Activated T-cell treated with anti-CD3 and anti-CD28 coated beads, Interleukin-2, amount 50 U/mL, for 72 hours (primary cell): ENCODE data around the gene GRIK4. TPM values are rescaled to one million over a fixed set of nuclear protein-coding genes. Genes with fewer than 3 reads are reported as not detected.
"Not testable (repeated sequence)": the region's sequence is repeated elsewhere in the genome, so short reads cannot be mapped to it uniquely, and the experiment has no call there.

Experiments used
- ATAC-seq, 2 donors: fragments of 150-1000 bp; cut with Tn5 transposase; replicated peaks in 1 of 2; 2 replicates each; pipeline ENCODE4 v1.10.0; 2021; ENCODE audit warnings: moderate library complexity in 2 of 2, mild to moderate bottlenecking in 1 of 2
- DNase-seq, 2 donors: peaks; one replicate each; pipeline ENCODE4 v3.0.0; 2021 to 2022; ENCODE audit warnings: mixed read lengths in 1 of 2
- H3K27ac Mint-ChIP-seq: one replicate; pipeline ENCODE4 v1.8.0; 2022; ENCODE audit warnings: mild to moderate bottlenecking, moderate library complexity, mixed read lengths
- H3K27me3 Mint-ChIP-seq: one replicate; pipeline ENCODE4 v1.8.0; 2022; ENCODE audit warnings: low read depth, mixed read lengths
- H3K36me3 Mint-ChIP-seq, 2 donors: one replicate each; pipeline ENCODE4 v1.8.0; 2022; ENCODE audit warnings: mixed read lengths in 2 of 2, mild to moderate bottlenecking in 1 of 2; ENCODE audit not compliant: insufficient read depth in 2 of 2
- H3K4me1 Mint-ChIP-seq: one replicate; pipeline ENCODE4 v1.8.0; 2022; ENCODE audit warnings: low read depth, mixed read lengths
- H3K4me3 Mint-ChIP-seq, 2 donors: one replicate each; pipeline ENCODE4 v1.8.0; 2022; ENCODE audit warnings: mild to moderate bottlenecking in 2 of 2, mixed read lengths in 2 of 2, moderate library complexity in 2 of 2
- H3K9me3 Mint-ChIP-seq, 2 donors: one replicate each; pipeline ENCODE4 v1.8.0; 2022; ENCODE audit warnings: mixed read lengths in 2 of 2
- total RNA-seq, 2 donors: library from RNA; stranded (reverse); gene quantifications; one replicate each; pipeline ENCODE4 v1.2.3, GENCODE V29; 2022

Gene GRIK4
- total RNA-seq, 2 donors from 2014 or later: 0.12 TPM; not detected in 1

- H3K36me3 Mint-ChIP-seq: no peaks in the 10 kb centered on the region
- H3K27me3 Mint-ChIP-seq: no peaks in the 10 kb centered on the region
- H3K4me3 Mint-ChIP-seq: no peak overlapping the region
- H3K27ac Mint-ChIP-seq: no peak overlapping the region
- no peak for ATAC-seq
- no peaks in the 10 kb centered on the region for H3K9me3 Mint-ChIP-seq
- no peaks in the 10 kb centered on the region for H3K4me1 Mint-ChIP-seq
- no peak for DNase-seq
Measured at GRCh38 chr11:120494595-120494994, 17.0 kb upstream of the GRIK4 start.

DNA sequence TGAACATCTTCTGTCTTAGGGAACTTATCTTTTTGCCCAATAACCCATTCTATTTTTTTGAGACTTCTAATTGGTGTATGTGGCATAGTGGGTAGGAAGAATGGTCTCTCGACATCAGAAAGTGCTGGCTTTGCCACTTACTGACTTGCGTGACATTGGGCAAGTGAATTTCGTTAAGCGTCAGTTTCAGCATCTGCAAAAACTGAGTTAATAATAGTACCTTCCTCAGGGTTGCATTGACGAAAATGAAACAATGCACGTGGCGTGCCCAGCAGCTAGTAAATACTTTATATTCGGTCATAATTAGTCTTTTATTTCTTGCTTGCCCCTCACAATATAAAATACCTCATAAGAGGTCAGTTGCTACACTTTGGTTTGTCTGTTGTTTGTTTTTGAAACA lies 12.5 kb upstream of the GRIK4 start:
- no peak overlapping the region for H3K27ac Mint-ChIP-seq
- no peaks in the 10 kb centered on the region for H3K9me3 Mint-ChIP-seq
- ATAC-seq (no peak), DNase-seq (no peak)
- H3K27me3 Mint-ChIP-seq: peaks cover 28% of the 10 kb centered on the region
- no peak overlapping the region for H3K4me3 Mint-ChIP-seq
- no peaks in the 10 kb centered on the region for H3K36me3 Mint-ChIP-seq
- no peaks in the 10 kb centered on the region for H3K4me1 Mint-ChIP-seq

GRCh38 chr11:120499859-120500258 lies 11.7 kb upstream of the GRIK4 start:
- no peak overlapping the region for H3K27ac Mint-ChIP-seq
- H3K9me3 Mint-ChIP-seq: no peaks in the 10 kb centered on the region
- ATAC-seq (no peak), DNase-seq (no peak)
- H3K4me1 Mint-ChIP-seq: no peaks in the 10 kb centered on the region
- H3K27me3 Mint-ChIP-seq: peaks cover 36% of the 10 kb centered on the region
- H3K4me3 Mint-ChIP-seq: no peak overlapping the region
- H3K36me3 Mint-ChIP-seq: no peaks in the 10 kb centered on the region

DNA sequence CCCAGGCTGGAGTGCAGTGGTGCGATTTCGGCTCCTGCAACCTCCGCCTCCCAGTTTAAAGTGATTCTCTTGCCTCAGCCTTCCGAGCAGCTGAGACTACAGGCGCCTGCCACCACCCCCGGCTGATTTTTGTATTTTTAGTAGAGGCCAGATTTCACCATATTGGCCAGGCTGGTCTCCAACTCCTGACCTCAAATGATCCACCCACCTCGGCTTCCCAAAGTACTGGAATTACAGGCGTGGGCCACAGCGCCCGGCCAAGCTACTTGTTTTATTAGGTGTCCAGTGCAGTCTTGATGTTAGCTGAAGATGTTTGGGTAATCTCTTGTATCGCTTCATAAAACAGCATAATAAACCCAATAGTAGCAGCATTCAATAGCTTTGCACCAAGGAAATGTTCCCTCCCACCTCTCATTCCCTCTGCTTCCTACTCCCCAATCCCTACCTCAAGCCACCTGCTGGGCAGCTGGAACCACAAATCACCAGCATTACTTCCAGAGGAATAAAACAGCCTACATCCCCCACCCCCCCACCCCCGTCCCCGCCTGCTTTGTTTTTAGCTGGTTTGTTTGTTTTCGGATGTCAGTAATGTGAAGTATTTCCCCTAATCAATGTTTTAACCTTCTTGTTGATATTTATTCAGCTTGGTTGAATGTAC lies 11.0 kb upstream of the GRIK4 start:
- DNase-seq (no peak), ATAC-seq (no peak)
- Mint-ChIP-seq H3K27ac (no peak overlapping the region), H3K36me3 (no peaks in the 10 kb centered on the region), H3K4me3 (no peak overlapping the region), H3K27me3 (peaks cover 41% of the 10 kb centered on the region), H3K9me3 (no peaks in the 10 kb centered on the region), H3K4me1 (no peaks in the 10 kb centered on the region)

DNA sequence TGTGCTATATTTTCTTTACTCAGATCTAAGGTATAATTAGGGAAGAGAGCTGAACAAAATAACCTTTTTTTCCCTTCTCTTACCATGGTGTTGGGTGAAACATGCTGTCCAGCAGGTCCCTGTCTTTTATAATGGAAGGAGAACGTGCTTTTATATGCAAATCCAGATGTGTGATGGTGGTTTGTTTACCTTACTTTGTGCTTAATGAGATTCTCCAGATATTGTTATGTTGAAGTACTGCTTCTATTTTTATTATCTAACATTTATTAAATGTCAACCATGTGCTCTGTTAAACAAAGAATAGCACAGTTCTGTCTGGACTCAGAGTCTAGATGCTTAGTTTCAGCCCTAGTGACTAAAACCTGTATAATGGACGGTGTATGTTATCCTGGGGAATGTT lies 10.1 kb upstream of the GRIK4 start:
- no peaks in the 10 kb centered on the region for H3K36me3 Mint-ChIP-seq
- no peaks in the 10 kb centered on the region for H3K4me1 Mint-ChIP-seq
- H3K9me3 Mint-ChIP-seq: no peaks in the 10 kb centered on the region
- H3K27me3 Mint-ChIP-seq: peaks cover 46% of the 10 kb centered on the region
- H3K4me3 Mint-ChIP-seq: no peak overlapping the region
- DNase-seq: no peak
- no peak overlapping the region for H3K27ac Mint-ChIP-seq
- no peak for ATAC-seq

GRCh38 chr11:120501976-120502755 lies 9.4 kb upstream of the GRIK4 start:
- H3K9me3 Mint-ChIP-seq: no peaks in the 10 kb centered on the region
- H3K4me3 Mint-ChIP-seq: no peak overlapping the region
- no peaks in the 10 kb centered on the region for H3K36me3 Mint-ChIP-seq
- ATAC-seq (no peak), DNase-seq (no peak)
- no peaks in the 10 kb centered on the region for H3K4me1 Mint-ChIP-seq
- H3K27me3 Mint-ChIP-seq: peaks cover 54% of the 10 kb centered on the region
- no peak overlapping the region for H3K27ac Mint-ChIP-seq

DNA sequence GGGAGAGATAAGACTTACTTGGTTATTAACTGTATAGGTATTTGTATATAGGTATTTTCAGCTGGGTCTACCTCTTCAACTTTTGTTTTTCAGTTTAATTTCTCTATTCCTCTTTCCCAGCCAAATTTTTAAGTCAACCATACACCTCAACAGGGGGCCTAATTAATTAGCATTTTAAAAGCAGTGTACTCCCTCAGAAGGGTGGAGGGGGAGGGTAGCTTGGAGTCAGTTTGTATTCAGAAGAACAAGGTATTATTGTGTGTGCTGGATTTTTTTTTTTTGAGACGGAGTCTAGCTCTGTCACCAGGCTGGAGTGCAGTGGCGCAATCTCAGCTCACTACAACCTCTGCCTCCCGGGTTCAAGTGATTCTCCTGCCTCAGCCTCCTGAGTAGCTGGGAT lies 8.0 kb upstream of the GRIK4 start:
- not testable (repeated sequence) for ATAC-seq, H3K27ac Mint-ChIP-seq, DNase-seq, H3K36me3 Mint-ChIP-seq, H3K4me3 Mint-ChIP-seq, H3K9me3 Mint-ChIP-seq, H3K4me1 Mint-ChIP-seq
- peaks cover 63% of the 10 kb centered on the region for H3K27me3 Mint-ChIP-seq

GRCh38 chr11:120505801-120506425 lies 5.6 kb upstream of the GRIK4 start:
- Mint-ChIP-seq H3K27ac (no peak overlapping the region), H3K4me1 (no peaks in the 10 kb centered on the region), H3K9me3 (no peaks in the 10 kb centered on the region), H3K4me3 (no peak overlapping the region), H3K27me3 (peaks cover 78% of the 10 kb centered on the region), H3K36me3 (no peaks in the 10 kb centered on the region)
- DNase-seq: no peak
- no peak for ATAC-seq

DNA sequence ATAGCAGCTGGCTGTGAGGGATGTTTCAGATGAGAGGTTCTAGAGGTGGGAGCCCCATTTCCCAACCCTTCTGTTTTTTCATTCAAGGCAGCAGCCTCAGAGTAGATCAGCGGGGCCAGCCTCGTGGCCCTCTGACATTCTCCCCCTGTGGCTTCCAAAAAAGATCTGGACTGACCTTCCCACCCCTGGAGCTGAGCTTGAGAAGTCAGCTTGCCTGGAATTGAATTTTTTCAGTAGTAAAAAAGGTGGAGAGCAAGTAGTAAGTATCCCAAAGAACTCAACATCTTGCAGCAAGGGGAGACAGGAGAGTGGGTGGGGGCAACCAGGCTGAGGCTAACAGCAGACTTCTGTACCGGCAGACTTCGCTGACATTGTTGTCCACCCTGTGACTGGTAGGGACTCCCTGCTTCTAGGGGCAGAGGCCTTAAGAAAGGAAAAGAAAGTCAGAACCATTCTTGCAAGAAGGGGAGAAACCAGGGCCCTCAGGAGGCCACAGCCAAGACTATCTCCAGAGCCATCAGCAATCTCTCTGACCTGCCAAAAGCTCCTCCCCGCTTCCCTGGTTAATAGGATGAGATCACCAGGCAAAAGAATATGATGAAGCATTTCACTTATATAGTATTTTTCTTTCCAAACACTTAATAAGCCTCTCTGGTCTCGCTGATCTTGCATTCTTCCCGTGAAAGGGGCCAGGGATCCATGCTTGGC lies 2.0 kb upstream of the GRIK4 start:
- H3K36me3 Mint-ChIP-seq: no peaks in the 10 kb centered on the region
- no peak overlapping the region for H3K4me3 Mint-ChIP-seq
- H3K27me3 Mint-ChIP-seq: peaks cover 77% of the 10 kb centered on the region
- no peak overlapping the region for H3K27ac Mint-ChIP-seq
- no peak for DNase-seq
- no peak for ATAC-seq
- H3K4me1 Mint-ChIP-seq: no peaks in the 10 kb centered on the region
- no peaks in the 10 kb centered on the region for H3K9me3 Mint-ChIP-seq

GRCh38 chr11:120510406-120511115 lies 987 bp upstream of the GRIK4 start:
- peaks cover 79% of the 10 kb centered on the region for H3K27me3 Mint-ChIP-seq
- no peak for DNase-seq
- ATAC-seq: peak; percentile 9 to 11
- no peaks in the 10 kb centered on the region for H3K36me3 Mint-ChIP-seq
- no peaks in the 10 kb centered on the region for H3K9me3 Mint-ChIP-seq
- H3K27ac Mint-ChIP-seq: no peak overlapping the region
- H3K4me3 Mint-ChIP-seq: peak overlapping the region in 1 of 2 donors; percentile 6
- H3K4me1 Mint-ChIP-seq: no peaks in the 10 kb centered on the region

DNA sequence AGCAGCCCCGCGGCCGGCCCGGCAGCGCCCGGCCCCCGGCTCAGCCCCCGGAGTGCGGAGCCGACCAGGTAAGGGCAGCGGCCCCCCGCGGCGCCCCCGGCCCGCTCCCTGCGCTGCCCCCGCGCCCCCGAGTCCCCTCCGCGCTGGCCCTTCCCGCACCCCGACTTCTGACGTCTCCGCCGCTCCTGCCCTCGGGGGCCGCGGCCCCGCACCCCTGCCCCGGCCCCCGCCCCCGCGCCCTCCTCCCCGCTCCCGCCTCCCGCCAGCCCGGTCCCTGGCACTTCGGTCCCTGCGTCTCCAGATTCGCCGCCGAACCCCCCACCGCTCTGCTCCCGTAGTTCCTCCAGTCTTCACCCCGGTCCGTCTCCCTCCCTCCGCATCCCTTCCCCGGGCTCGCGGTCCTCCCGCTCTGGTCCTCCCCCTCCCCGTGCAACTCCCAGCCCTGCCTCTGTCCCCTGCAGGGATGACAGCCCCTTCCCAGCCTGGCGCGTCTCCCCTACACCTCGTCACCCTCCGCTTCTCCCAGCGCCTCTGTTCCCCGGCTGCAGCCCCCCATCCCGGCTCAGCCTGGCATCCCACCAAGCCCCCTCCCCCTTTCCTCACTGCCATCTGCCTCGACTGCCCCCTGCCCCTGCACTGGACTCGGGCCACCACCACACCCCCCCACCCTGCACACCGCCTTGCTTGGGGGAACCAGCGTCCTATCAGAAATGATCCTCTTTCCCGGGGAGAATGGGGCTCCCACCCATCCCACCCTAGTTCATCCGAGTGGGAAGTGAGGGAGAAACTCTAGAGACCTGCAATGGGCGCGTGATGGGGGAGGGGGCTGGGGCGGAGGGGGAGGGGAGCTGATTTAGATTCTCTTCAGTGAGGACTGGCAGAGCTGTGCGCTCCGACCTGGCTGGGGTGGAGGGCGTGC lies 531 bp downstream of the GRIK4 start:
- DNase-seq (no peak), ATAC-seq (no peak)
- H3K36me3 Mint-ChIP-seq: no peaks in the 10 kb centered on the region
- H3K4me1 Mint-ChIP-seq: peaks cover 4% of the 10 kb centered on the region
- peak overlapping the region in 1 of 2 donors; percentile 58 for H3K4me3 Mint-ChIP-seq
- H3K9me3 Mint-ChIP-seq: no peaks in the 10 kb centered on the region
- no peak overlapping the region for H3K27ac Mint-ChIP-seq
- H3K27me3 Mint-ChIP-seq: peaks cover 77% of the 10 kb centered on the region
